Measurements from ENCODE around the gene ADAMTS4. TPM values are rescaled to one million over a fixed set of nuclear protein-coding genes. Genes with fewer than 3 reads are reported as not detected.
A peak's percentile ranks its signal among the peaks of the same experiment; 100 is the strongest.

ADAMTS4 gene
- total RNA-seq, 2 experiments from 2014 or later: 2.3 to 3.0 TPM

GRCh38 chr1:161218301-161219077, 19.6 kb upstream of the ADAMTS4 start:
- Mint-ChIP-seq H3K4me1 (ENCODE audit: low read depth) (peaks cover 28% of the 10 kb centered on the region), H3K4me3 (no peak overlapping the region), H3K36me3 (peaks cover 13% of the 10 kb centered on the region), H3K27me3 (no peaks in the 10 kb centered on the region), H3K9me3 (no peaks in the 10 kb centered on the region), H3K27ac (no peak overlapping the region)
- ChIA-PET CTCF (interaction anchor here (1.0 to 3.4 kb wide), 6 partner anchors 7 to 73 kb away, joined by 3 to 13 read pairs (median 6); no protein-coding TSS in a partner anchor), POLR2A (no interaction called here)
- intact Hi-C loops (cut with micrococcal nuclease): no loop called here
- DNase-seq: no peak

- Mint-ChIP-seq H3K4me3 (no peak overlapping the region), H3K9me3 (no peaks in the 10 kb centered on the region), H3K27ac (no peak overlapping the region), H3K27me3 (no peaks in the 10 kb centered on the region), H3K36me3 (peaks cover 18% of the 10 kb centered on the region), H3K4me1 (ENCODE audit: low read depth) (peaks cover 28% of the 10 kb centered on the region)
- DNase-seq: no peak
- CTCF ChIA-PET: interaction anchor here (1.2 to 3.4 kb wide), 4 partner anchors 7 to 16 kb away, joined by 3 to 13 read pairs (median 8); partner anchors contain the start of gene TOMM40L
- intact Hi-C loops (cut with micrococcal nuclease): no loop called here
- POLR2A ChIA-PET: interaction anchor here (2.6 kb wide), 1 partner anchor 16 kb away, joined by 11 read pairs; the partner anchor contains the start of gene NDUFS2
Measured at GRCh38 chr1:161217831-161218230, 19.0 kb upstream of the ADAMTS4 start.

GRCh38 chr1:161216945-161217712, 18.3 kb upstream of the ADAMTS4 start:
- H3K27ac Mint-ChIP-seq: peak overlapping the region; percentile 39
- ChIA-PET CTCF (interaction anchor here (1.2 to 3.4 kb wide), 5 partner anchors 8 to 15 kb away, joined by 3 to 13 read pairs (median 6); partner anchors contain the start of gene TOMM40L), POLR2A (interaction anchor here (2.6 kb wide), 1 partner anchor 15 kb away, joined by 11 read pairs; the partner anchor contains the start of gene NDUFS2)
- intact Hi-C loops (cut with micrococcal nuclease): no loop called here
- H3K4me1 Mint-ChIP-seq (ENCODE audit: low read depth): peaks cover 28% of the 10 kb centered on the region
- H3K27me3 Mint-ChIP-seq: no peaks in the 10 kb centered on the region
- no peak for DNase-seq
- no peaks in the 10 kb centered on the region for H3K9me3 Mint-ChIP-seq
- no peak overlapping the region for H3K4me3 Mint-ChIP-seq
- H3K36me3 Mint-ChIP-seq: peaks cover 22% of the 10 kb centered on the region

GRCh38 chr1:161215076-161215475, 16.2 kb upstream of the ADAMTS4 start, which contains the start of gene FCER1G:
Gene FCER1G (plus strand): TSS chr1:161215295. CDS start chr1:161215322, 27 bp downstream.
- H3K9me3 Mint-ChIP-seq: no peaks in the 10 kb centered on the region
- no peak within 1 kb of the TSS for H3K4me3 Mint-ChIP-seq
- H3K4me1 Mint-ChIP-seq (ENCODE audit: low read depth): peaks cover 28% of the 10 kb centered on the region
- intact Hi-C loops (cut with micrococcal nuclease): no loop called here
- POLR2A ChIA-PET: interaction anchor here (2.6 kb wide), 1 partner anchor 13 kb away, joined by 11 read pairs; the partner anchor contains the start of gene NDUFS2
- CTCF ChIA-PET: interaction anchor here (1.2 to 1.3 kb wide), 2 partner anchors 10 to 76 kb away, joined by 3 to 4 read pairs; partner anchors contain the start of gene TOMM40L
- H3K27me3 Mint-ChIP-seq: no peaks in the 10 kb centered on the region
- no peak for DNase-seq
- peaks cover 34% of the 10 kb centered on the region for H3K36me3 Mint-ChIP-seq
- no peak within 1 kb of the TSS for H3K27ac Mint-ChIP-seq

GRCh38 chr1:161214369-161214768, 15.5 kb upstream of the ADAMTS4 start:
- CTCF ChIA-PET: no interaction called here
- Mint-ChIP-seq H3K4me1 (ENCODE audit: low read depth) (peaks cover 34% of the 10 kb centered on the region), H3K9me3 (no peaks in the 10 kb centered on the region), H3K27me3 (no peaks in the 10 kb centered on the region), H3K4me3 (no peak overlapping the region), H3K36me3 (peaks cover 41% of the 10 kb centered on the region), H3K27ac (no peak overlapping the region)
- intact Hi-C loops (cut with micrococcal nuclease): no loop called here
- no peak for DNase-seq
- POLR2A ChIA-PET: interaction anchor here (0.6 kb wide), 1 partner anchor 11 kb away, joined by 3 read pairs; the partner anchor contains the start of gene TOMM40L

GRCh38 chr1:161209790-161210409, 11.0 kb upstream of the ADAMTS4 start:
- Mint-ChIP-seq H3K9me3 (no peaks in the 10 kb centered on the region), H3K4me3 (no peak overlapping the region), H3K27me3 (no peaks in the 10 kb centered on the region), H3K27ac (peak overlapping the region; percentile 5), H3K4me1 (ENCODE audit: low read depth) (peaks cover 21% of the 10 kb centered on the region), H3K36me3 (peaks cover 53% of the 10 kb centered on the region)
- ChIA-PET CTCF (interaction anchor here (0.9 to 4.9 kb wide), 12 partner anchors 9 to 170 kb away, joined by 3 to 74 read pairs (median 5); partner anchors contain the start of genes APOA2, PPOX and TOMM40L), POLR2A (interaction anchor here (1.5 to 1.9 kb wide), 2 partner anchors 8 to 16 kb away, joined by 6 to 7 read pairs; partner anchors contain the start of genes NDUFS2 and TOMM40L)
- peak; percentile 83 for DNase-seq
- intact Hi-C loops (cut with micrococcal nuclease): loop anchor here (1.0 kb wide), 1 partner anchor 15 kb away; no protein-coding TSS in a partner anchor

GRCh38 chr1:161207173-161207572, 8.3 kb upstream of the ADAMTS4 start:
- H3K4me1 Mint-ChIP-seq (ENCODE audit: low read depth): peaks cover 40% of the 10 kb centered on the region
- DNase-seq: no peak

GRCh38 chr1:161206411-161207140, 7.7 kb upstream of the ADAMTS4 start:
- CTCF ChIA-PET: interaction anchor here (2.5 to 7.6 kb wide), 3 partner anchors 14 to 176 kb away, joined by 10 to 103 read pairs (median 68); partner anchors contain the start of gene TOMM40L
- Mint-ChIP-seq H3K9me3 (no peaks in the 10 kb centered on the region), H3K4me1 (ENCODE audit: low read depth) (peaks cover 44% of the 10 kb centered on the region), H3K4me3 (no peak overlapping the region), H3K36me3 (peaks cover 41% of the 10 kb centered on the region), H3K27ac (no peak overlapping the region), H3K27me3 (no peaks in the 10 kb centered on the region)
- intact Hi-C loops (cut with micrococcal nuclease): no loop called here
- no peak for DNase-seq
- POLR2A ChIA-PET: interaction anchor here (1.6 kb wide), 1 partner anchor 19 kb away, joined by 4 read pairs; the partner anchor contains the start of gene TOMM40L

More at GRCh38 chr1:161207173-161207572, 8.3 kb upstream of the ADAMTS4 start:
- intact Hi-C loops (cut with micrococcal nuclease): no loop called here
- no peaks in the 10 kb centered on the region for H3K9me3 Mint-ChIP-seq
- H3K36me3 Mint-ChIP-seq: peaks cover 47% of the 10 kb centered on the region
- CTCF ChIA-PET: interaction anchor here (7.2 to 7.6 kb wide), 2 partner anchors 14 to 19 kb away, joined by 68 to 103 read pairs; partner anchors contain the start of gene TOMM40L
- H3K4me3 Mint-ChIP-seq: no peak overlapping the region
- POLR2A ChIA-PET: interaction anchor here (1.6 kb wide), 1 partner anchor 19 kb away, joined by 4 read pairs; the partner anchor contains the start of gene TOMM40L
- no peak overlapping the region for H3K27ac Mint-ChIP-seq
- H3K27me3 Mint-ChIP-seq: no peaks in the 10 kb centered on the region

GRCh38 chr1:161201836-161202712, 3.2 kb upstream of the ADAMTS4 start, which contains the start of gene NDUFS2:
Gene NDUFS2 (plus strand): TSS chr1:161202367. CDS start chr1:161202386, 19 bp downstream.
- intact Hi-C loops (cut with micrococcal nuclease): loop anchor here (1.0 to 5.0 kb wide), 4 partner anchors 17 to 185 kb away; partner anchors contain the start of gene SDHC
- no peaks in the 10 kb centered on the region for H3K9me3 Mint-ChIP-seq
- peak; percentile 97 for DNase-seq
- H3K27ac Mint-ChIP-seq: peak within 1 kb of the TSS; percentile 87
- H3K4me3 Mint-ChIP-seq: peak within 1 kb of the TSS; percentile 88
- POLR2A ChIA-PET: interaction anchor here (0.5 to 3.3 kb wide), 19 partner anchors 9 to 487 kb away, joined by 3 to 20 read pairs (median 3); partner anchors contain the start of genes DEDD, PPOX, TOMM40L and USF1
- no peaks in the 10 kb centered on the region for H3K27me3 Mint-ChIP-seq
- CTCF ChIA-PET: interaction anchor here (0.7 to 7.6 kb wide), 14 partner anchors 9 to 181 kb away, joined by 3 to 103 read pairs (median 4); partner anchors contain the start of genes CFAP126, PPOX, SDHC and TOMM40L
- peaks cover 59% of the 10 kb centered on the region for H3K4me1 Mint-ChIP-seq (ENCODE audit: low read depth)
- peaks cover 21% of the 10 kb centered on the region for H3K36me3 Mint-ChIP-seq
